ENCODE data around the gene YPEL4.

YPEL4 gene

DNA sequence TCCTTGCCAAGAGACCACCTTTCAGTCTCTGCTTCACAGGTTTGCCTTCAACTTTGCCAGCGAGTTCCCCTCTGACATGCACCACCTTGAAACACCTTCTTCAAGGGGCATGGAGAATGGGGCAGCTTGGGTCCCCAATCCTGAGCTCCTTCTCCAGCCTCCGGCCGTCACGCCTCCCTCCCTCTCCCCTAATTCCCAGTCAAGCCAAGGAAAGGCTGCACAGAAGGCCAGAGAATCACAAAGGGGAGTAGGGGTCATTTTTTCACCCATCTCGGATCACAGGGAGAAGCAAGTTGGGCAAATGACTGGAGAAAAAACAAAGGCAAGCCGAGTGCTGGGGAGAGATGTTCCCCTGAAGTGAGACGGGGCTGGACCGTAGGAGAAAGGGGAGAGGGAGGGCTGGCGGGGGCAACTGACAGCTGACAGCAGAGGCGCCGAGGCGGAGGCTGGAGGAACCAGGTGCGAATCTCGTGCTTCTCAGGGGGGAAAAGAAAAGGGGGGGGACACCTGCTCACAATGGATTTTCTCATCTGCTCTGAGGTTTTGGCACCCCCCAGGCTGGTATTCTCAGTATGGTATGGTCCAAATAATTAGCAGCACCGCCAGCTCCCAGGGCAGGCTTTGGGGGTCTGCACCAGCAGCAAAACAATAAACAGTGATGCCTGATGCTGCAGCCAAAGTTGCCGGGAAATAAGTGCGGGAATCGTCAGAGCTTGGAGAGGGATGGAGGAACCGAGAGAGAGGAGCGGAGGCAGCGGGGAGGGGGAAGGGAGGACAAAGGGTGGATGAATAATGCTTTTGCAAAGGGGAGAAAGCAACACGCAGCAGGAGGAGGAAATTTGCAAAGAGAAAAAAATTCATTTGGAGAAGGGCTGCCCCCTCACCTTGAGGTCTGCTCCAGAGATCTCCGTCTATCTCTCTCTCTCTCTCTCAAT is 644 bp downstream of the YPEL4 start:
- DNase-seq = peak; percentile 44

DNA sequence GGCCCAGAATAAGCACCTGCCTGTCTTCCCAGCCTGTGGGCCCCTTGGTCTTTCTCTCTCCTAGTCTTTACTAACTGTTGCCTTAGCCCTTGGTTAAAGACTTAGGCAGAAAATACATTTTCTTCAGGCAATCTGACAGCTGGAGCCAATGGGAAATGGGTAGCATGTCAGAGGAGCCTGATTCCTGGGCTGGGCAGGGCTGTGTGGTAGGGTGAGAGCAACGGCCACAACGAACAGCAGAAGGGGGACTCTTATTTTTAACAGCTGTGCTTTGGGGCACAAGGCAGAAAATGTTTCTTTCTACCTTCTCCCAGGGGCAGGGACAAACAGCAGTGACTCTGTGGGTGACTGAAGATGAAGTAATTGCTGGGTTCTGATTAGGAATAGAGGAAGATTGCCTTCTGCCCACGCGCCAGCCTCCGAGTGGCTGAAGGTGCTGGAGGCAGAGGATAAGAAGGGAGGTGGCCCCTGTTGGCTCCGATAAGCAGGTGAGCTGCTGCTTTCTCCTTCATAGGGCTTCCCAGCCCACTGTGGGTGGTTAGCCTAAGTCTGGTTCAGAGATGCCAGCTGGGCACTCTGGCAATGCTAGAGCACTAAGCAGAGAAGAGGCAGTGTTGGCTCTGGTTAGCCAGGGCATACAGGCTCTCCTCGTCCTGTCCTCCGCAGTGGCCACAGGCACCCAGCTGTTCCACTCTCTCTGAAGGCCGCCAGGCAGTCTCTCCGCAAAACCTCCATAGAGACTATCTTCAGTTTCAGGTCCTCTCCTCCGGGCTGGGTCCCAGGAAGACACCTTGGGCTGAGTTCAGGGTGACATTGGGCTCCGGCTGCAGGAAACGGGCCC is 1.5 kb downstream of the YPEL4 start:
- peak; percentile 65 for DNase-seq

- DNase-seq = no peak
Observed at GRCh38 chr11:57647372-57647771, 2.3 kb downstream of the YPEL4 start.

DNA sequence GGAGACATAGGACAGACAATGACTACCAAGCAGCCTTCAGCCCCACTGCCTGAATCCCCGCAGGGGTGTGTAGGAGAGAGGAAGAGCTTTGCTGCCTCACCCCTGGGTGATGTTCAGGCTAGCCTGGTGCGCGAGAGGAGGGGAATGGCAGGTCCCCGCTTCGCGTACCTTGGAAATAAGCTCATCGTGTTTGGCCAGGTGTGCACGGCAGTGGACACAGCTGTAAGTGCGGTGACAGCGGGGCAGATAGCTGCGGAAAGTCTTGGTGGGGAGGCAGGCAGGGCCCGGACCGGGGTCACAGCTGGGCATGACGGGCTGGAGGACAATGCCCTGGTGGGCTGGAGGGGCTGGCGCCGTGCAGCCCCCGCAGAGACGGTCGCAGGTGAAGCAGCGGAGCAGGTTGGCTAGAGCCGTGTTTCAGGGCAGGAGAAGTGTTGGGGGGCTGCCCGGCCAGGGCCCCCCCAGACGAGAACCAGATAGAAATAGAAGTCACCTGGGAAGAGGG is 2.9 kb downstream of the YPEL4 start:
- DNase-seq = no peak

DNA sequence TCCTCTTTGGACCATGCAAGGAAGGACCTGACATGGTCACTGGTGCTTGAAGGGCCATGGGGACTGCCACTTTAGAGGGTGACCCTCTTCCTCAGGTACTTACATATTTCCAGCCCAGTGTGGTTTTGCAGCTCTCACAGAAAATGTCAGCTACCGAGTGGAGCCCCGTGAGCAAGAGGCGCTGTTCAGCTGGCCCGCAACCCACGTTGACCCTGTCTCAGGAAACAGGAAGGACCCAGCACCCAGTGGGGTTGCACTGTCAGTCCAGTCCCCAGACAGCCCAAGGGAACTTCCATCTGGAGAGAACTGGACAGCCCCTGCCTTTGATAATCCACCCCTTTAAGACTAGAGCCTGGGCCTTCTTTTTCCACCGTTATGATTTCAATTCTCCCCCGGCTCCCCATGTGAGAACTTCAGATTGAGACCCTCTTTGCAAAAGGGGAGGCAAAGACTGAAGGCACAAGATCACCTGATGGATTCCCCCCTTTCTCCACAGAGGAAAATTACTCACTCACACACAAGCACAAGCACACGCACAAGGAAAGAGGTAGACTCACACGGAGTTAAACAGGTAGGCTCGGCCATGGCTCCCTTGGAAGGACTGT is 3.4 kb downstream of the YPEL4 start:
- DNase-seq = no peak

DNA sequence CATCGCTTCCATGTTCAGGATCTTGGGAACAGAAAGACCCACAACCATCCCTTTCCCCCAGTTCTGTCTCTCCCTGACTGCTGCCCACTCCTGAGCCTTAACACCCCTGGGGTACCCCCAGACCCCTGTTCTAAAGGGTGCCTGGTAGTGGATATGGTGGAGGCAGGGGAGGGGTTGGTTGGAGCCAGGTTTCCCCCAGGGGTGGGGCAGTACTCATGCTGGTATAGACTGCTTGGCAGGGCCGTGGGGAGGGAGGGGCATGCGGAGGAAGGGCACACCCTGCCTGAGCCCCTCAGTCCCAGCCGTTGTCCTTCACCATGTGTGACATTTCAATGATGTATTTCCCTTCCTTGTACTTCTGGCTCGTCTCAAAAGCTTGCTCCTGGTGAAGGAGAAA is 4.0 kb downstream of the YPEL4 start:
- DNase-seq = no peak

GRCh38 chr11:57644748-57645688 is 4.7 kb downstream of the YPEL4 start:
- DNase-seq = peak; percentile 91

DNA sequence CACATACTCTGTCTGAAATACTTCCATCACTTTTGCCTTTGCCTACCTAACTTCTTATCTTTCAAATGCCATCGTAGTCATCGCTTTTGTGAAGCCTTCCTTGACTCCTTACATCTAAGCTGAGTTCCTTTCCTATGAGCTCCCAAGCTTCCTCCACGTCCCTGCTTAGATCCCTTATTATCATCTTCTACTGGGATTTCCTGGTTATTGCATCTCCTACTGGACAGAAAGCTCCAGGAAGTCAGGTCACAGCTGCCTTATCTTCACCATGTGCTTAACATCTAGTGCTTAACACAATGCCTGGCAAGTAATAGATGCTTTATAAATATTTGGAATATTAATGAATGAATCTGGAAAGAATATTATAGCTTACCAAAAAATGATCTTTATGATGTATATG is 5.9 kb downstream of the YPEL4 start:
- DNase-seq = no peak

- peak; percentile 83 for DNase-seq
Observed at GRCh38 chr11:57641011-57641807, 8.5 kb downstream of the YPEL4 start.

GRCh38 chr11:57640068-57640800 is 9.5 kb downstream of the YPEL4 start:
- DNase-seq = no peak

GRCh38 chr11:57639321-57640067 is 10.2 kb downstream of the YPEL4 start:
- no peak for DNase-seq

DNA sequence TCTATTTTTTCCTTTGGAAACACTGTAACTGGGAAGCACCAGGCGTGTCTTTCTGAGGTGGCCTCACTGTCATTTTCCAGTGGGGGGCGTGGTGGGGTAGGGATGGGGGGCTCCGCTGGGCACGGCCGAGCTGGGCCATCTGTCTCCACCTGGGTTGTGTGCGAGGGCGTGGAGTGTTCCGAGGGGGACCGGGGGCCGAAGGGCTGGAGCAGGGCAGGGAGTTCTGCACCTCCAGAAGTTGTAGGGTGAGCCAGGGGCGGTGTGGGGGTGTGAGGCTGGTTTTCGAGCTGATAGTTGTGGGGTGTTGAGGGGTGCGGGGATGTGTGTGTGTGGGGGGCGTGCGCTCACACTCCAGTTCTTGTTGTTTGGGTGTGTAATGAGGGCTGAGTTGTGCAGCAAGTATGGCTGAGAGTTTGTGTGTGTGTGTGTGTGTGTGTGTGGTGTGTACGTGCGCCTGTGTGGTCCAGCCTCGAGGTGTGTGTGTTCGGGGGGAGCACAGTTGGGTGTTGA is 10.8 kb downstream of the YPEL4 start:
- DNase-seq = no peak

DNA sequence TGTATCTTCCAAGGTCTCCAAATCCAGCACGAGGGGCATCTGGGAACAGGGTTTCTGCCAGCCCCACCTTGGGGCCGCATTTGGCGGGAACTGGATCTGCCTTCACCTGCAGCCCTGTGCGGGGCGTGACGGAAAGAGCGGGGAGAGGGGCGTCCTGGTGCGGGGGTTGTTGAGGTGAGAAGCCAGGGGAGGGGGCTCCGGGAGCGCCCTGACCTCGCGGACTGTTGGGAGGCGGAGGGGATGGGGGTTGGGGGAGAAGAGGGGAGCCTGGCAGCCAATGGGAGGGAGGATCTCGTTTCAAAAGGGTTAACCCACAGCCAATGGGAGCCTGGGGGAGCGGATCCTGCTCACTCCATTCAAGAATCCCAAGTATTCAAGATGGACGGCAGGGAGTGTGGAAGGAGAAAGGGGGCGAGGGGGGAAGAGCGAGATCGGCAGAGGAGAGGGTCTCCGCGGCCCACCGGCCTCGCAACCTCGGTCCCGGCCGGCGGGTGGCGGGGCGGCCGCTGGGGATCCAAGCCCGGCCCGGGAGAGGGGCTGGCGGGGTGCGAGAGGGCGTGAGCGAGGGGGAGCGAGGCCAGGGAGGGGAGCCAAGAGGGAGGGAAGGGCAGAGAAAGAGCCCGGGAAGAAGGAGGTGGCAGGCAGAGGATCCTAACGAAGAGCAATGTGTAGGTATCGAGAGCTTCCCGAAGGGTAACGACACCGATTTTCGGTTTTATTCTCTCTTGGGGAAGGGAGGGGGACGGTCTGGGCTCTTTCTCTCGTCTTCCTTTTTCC is 11.5 kb downstream of the YPEL4 start:
- DNase-seq = peak; percentile 32

DNA sequence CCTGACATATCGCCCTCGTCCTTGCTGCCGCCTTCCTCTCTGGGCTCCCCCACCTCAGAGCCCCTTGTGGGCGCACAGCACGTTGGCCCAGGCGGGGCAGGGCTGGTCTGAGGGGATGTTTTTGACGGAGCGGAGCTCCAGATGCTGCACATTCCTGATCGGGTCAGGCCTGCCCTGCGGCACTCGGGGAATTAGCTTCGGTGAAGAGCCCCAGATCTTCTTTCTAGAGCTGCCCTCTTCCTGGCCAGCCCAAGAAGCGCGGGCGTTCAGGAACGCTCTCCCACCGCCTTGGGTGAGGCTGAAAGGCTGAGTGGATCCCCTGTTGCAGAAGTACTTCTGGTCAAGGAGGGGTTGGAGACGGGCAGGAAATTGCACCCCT is 12.1 kb downstream of the YPEL4 start:
- no peak for DNase-seq

GRCh38 chr11:57635246-57635645 is 14.5 kb downstream of the YPEL4 start:
- DNase-seq = no peak

- no peak for DNase-seq
Observed at GRCh38 chr11:57634311-57634710, 15.4 kb downstream of the YPEL4 start.

GRCh38 chr11:57633394-57634070 is 16.2 kb downstream of the YPEL4 start:
- DNase-seq = no peak

DNA sequence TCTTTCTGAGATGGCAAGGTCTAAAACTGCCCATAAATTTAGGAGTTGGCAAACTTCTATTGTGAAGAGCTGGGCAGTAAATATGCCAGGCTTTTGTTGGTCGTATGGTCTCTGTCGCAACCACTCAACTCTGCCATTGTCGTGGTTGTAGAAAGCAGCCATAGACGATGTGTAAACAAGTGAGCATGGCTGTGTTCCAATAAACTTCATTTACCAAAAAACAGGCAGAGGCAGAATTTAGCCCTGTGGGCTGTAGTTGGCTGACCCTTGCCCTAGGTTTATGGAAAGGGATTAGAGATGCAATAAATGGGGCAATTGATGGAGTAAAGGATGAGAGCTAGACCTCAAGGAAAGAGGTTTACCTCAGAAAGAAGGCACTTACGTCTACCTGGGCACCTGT is 17.6 kb downstream of the YPEL4 start:
- no peak for DNase-seq
